GM19193 (cell line): ENCODE results near the gene NRGN.
A peak's percentile ranks its signal among the peaks of the same experiment; 100 is the strongest.

ENCODE experiments used
- POLR2A ChIP-seq: IDR thresholded peaks from 4 replicates; pipeline ENCODE4 v1.6.1; 2011; ENCODE audit not compliant: insufficient read depth, insufficient read length; ENCODE audit errors: extremely low read depth

Gene NRGN

DNA sequence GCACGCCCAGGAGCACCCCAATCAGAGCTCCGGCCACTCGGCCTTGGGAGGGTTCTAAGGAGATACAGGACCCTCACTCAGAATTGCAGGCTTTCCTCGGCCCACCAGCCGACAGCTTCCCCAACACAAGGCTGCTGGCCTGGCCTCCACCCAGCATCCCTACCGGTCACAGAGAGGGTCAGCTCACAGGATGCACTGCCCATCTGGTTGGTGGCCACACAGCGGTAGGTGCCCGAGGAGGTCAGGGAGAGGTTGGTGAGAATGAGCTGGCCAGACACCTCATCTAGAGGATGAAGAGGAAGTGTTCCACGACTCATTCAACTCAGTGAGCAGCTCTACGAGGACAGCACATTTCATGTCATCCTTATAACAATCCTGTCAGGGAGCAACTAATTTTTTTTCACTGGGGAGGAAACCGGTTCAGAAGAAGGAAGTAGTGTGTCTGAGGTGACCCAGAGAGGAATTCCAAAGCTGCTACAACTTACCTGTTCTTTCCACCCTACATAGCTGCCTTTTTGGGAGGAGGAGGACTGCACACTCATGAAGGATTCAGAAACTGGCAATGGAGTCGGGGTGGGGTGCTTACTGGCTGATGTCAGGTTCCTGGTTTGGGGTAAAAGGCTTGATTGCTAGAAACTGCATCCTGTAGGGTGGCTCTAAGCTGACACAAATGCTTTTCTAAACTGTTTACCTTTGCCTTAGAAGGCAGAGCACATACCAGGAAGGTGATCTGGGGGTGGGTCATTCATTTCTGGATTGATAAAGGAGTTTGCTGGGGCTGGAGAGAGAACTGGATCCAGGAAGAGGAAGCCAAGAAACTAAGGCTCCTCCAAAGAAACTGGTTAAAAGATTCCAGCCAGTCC lies 9.0 kb downstream of the NRGN start:
- TF ChIP-seq POLR2A = no peak

DNA sequence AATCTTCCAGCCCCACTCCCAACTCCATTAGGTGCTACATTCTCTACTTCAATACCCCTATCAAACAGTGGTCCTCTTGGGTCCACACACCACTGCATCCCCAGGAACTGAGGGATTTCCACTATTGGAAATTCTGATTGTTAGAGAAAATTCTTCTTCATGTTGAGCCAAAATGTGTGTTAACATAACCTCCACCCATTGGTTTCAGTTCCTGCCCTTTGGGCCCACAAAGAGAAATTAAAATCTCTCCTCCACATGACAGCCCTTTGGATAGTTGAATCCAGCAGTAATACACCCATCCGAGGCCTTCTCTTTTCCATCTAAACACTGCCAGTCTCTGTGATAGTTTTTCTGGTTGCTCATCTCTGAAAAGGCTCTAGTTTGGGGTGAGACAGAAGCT lies 10.2 kb downstream of the NRGN start:
- no peak for TF ChIP-seq POLR2A

DNA sequence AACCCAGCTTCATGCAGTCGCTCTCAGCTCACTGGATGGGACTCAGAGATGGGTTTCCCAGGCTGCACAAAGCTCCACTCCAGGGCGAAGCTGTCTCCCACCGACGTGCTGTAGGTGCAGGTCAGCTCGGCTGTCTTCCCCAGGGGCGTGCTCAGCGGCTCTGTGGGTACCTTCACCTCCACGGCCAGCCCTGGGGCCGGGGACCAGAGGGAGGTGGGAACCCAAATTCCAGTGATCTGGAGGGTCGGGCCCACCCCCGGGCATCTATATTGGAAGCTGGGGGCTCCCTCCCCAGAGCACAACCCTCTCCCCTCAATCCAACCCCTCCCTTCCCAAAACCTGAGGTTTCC lies 11.6 kb downstream of the NRGN start:
- no peak for TF ChIP-seq POLR2A

DNA sequence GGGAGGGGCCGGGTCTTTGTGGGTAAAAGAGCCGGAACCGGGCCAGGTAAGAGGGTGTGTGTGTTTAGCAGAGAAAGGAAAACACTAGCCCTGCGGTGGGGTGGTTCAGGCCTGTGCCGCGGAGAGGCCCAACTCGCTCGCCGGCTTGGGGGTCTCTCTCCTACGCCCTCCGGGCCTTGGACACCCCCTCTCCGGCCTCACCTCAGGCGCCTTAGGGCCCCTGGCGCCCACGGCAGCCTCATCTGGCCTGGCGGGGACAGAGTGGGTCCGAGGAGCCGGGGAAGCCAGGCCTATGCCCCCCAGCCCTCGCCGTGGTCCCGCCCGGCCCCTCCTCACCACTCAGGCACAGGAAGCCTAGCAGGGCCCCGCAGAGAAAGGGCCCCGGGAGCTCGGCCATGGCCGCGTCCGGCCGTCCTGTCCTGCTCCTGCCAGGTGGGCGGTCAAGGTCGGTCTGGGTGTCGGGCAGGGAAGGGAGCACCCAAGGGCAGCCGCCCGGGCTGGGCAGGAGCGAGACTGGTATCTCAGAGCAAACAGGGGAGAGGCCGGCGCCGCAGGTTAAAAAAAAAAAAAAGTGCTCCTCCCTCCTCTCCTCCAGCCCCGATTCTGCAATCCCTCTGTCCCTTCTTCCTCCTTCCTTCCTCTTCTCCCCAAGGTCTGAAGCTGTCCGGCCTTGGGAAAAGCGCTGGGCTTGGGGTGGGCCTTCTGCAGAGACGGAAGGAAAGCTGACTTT lies 12.2 kb downstream of the NRGN start, which contains the start of gene VSIG2:
VSIG2 (minus strand) TSS at position 515 of the 730 bp plus-strand sequence; CDS start at position 397, 118 bp downstream.
- no peak for TF ChIP-seq POLR2A

DNA sequence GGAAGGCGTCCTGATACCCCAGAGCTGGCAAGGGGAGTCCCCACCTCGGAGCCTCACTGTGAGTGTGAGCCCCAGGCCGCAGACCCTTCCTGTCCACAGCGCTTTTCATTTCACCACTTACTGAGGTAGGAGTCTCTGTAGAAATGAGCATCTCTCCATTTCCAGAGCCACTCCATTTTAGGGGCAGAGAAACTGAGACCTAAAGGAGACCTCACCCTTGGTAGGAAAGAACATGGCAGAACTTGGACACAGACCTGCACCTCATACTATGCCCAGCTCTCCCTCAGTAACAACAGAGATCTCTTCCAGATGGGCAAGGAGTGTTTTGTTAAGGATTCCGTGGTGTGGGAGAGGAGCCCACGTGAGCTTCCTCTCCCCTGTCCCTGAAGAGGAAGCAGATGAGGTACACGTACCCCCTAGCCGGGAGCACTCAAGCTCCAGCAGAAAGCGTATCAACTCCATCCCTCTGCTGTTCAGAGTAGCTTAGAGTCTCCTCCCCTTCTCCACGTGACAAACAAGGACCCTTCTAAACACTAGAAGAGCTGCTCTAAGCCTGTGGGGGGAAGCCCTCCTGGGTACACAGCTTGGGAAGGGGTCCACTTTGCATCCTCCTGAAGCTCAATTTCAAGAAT lies 12.8 kb downstream of the NRGN start:
- no peak for TF ChIP-seq POLR2A

DNA sequence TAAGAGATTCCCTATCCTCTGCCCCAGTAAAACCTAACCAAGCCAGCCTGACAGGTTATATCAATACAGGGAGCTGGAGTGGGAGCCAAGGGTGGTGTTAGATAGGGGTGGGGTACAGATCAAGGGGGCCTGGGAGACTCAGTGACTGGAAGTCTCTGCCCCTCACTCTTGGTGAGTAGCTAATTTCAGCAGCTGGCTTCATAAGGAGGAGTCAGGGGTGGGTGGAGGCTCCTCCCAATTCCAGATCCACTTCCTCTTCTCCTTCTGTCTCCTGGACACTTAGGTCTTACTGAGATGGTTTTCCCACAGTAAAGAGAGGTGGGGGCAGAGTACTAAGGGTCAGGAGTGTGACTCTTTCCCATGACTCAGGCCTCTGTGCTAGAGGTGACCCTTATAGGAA lies 13.5 kb downstream of the NRGN start:
- no peak for TF ChIP-seq POLR2A

DNA sequence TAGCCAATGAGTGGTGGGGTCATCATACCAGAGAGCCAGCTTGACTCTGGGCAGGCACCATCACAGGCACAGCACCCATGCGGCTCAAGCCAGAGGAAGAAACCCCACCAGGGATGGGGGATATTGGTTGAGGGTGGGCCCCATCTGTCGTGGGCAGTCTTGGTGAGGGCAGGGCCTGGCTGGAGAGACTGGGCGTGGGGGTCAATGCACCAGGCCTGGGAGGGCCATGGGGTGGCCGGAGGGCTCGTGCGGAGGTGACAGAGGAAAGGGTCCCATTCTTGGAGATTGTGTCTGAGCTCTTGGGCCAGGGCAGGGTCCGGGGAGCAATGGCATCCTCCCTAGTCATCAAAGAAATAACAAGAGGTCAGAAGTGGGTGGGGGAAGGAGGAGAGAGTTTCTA lies 13.9 kb downstream of the NRGN start:
- no peak for TF ChIP-seq POLR2A

DNA sequence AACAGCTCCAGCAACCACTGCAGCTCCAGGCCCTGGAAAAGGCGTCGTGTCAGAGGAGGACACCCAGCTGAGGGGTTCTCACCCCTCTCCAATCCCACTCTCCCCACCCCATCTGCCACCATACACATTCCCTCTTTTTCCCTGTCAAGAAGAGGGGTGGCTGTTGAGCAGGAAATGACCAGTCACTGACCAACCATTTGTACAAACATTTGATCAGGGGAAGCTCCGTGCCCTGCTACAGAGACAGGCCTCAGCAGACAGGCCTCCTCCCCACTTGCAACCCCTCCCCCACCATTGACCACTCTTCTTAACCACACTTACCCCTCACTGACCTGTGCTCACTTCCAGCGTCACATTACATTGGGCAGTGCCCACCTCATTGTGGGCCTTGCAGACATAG lies 14.6 kb downstream of the NRGN start:
- no peak for TF ChIP-seq POLR2A

DNA sequence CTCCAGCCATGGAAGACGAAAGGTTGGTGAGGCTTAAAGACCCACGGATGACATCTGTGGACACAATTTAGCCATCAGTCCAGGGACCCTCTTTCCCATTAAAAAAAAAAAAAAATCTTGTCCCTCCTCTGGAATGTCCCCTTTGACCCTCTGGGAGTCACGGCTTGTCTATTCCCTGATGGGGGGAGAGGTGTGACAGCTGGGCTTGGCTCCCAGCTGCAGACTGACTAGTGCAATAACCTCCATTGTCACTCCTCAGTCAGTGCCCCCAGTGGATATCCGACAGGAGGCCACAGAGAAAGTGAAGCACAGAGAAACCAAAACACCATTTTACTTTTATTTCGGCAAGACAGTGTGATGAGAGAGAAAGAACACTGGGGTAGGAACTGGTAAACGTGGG lies 15.0 kb downstream of the NRGN start:
- TF ChIP-seq POLR2A = no peak

DNA sequence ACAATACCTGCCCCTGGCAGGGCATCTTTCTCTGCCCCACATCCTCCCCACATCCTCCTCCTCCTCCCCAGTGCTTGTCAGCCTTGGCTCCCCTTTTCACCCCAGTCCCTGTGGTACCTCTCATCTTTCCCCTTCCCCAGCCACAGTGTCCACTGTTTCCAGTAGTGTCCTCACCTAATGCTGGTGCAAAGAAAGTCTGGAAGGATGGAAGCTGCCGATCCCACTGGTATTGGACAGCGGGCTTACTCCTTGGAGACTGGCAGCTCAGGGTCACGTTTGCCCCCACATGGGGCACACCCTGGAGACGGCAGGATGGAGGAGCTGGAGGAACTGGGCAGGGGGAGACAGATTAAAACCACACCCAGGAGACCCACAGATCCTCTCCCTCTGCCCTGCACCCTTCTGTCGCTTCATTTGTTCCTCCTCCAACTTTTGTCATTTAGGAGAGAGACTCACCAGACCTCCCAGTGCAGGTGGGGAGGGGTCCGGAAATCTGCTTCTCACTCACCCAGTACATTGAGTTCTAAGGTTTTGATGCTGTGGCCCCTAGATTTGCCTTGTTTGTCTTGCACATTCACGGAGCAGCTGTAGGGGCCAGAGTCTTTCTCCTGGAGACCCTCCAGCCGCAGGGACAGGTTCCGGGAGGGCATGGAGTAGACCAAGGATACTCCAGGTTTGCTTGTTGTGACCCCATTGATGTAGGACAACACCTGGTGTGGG lies 16.5 kb downstream of the NRGN start:
- TF ChIP-seq POLR2A = no peak

DNA sequence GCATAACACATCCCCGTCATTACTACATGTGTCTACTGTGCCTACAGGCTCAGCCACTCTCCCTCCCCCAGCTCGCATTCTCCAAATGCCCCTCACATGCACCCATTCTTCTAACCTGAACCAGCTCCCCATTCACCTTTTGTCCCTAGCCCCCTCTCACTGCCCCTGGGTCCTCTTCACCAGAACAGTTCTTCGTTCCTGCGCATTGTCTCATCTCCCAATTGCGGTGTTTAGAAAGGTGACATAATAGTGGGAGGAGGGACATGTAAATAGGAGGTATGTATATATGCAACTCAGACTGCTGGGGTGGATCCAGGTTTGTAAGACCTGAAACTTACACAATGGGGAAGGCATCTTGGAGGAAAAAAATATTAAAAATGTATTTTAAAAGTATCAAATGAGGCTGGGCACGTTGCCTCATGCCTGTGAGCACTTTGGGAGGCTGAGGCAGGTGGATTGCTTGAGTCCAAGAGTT lies 17.0 kb downstream of the NRGN start:
- TF ChIP-seq POLR2A = no peak

DNA sequence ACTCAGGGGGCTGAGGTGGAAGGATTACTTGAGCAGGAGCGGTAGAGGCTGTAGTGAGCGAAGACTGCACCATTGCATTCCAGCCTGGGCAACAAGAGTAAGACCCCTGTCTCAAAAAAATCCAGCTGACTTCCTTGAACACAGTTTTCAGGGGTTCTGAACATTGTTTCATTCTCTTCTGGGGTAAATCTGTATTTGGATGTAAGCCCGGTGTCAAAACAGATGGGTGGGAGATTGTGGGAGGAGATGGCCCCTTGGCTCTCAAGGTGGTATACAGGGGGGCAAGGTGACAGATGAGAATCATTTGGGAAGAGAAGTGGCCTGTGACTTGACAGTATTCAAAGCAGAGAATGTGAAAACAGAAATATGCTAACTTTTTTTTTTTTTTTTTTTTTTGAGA lies 17.6 kb downstream of the NRGN start:
- TF ChIP-seq POLR2A = no peak

DNA sequence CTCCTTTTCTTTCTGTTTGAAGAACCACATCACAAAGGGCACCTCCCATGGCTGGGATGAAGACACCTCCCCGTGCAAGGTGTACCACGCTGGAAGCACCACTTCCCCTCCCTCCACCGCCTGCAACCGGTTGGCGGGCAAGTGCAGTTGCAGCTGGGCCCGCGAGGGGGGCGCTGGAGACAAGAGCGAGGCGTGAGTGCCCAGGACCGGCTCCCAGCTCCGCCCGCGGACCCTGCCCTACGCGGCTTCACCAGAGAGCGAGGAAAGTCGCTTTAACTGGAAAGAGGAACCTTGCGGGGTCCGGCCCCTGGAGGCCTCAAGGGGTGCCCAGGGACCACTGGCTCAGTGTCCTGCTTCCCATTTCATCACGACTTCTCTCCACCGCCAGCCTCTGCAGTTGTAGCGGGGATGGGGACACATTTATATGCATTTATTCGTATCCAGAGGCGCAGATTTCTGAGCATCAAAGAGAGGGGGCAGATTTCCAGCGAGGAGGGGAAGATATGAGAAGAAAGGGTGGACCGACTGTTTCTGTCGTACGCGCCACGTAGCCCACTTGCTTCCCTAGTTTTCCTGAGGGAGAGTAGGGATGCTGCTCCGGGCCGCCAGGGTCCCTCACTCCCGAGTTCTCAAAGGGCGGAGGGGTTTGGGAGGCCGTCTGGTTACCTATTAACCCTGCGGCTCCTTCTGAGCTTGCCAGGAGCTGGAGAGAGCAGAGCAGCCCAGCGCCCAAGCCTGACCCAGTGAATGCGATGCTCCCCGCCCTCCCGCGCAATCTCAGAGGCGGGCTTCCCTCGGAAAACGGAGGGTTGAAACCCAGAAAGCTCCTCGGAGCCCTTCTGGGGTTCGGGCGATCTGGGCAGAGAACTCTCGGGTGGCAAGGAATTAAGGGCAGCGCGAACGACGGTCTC lies 18.9 kb downstream of the NRGN start:
- TF ChIP-seq POLR2A = peak; percentile 35
